Thyroid gland (tissue), 4 donors: Measurements from ENCODE around the gene ADARB2.
"Not testable (repeated sequence)": the region's sequence is repeated elsewhere in the genome, so short reads cannot be mapped to it uniquely, and the experiment has no call there.

Source experiments
- POLR2A ChIP-seq, 2 donors: fragments of 450-650 bp; IDR thresholded peaks; one replicate each; pipeline ENCODE4 v1.6.1; 2017; ENCODE audit warnings: antibody characterized with exemption in 2 of 2, mild to moderate bottlenecking in 2 of 2, moderate library complexity in 1 of 2
- TF ChIP-seq, protein P1 (sequence below), 6 experiments: fragments of 200-600 bp in 3 of 6; fragments of 450-650 bp in 3 of 6; sonication (generic) in 3 of 6; IDR thresholded peaks; one replicate each; pipeline ENCODE4 v1.5.1; 2016 to 2019; ENCODE audit warnings: antibody characterized with exemption in 6 of 6, mild to moderate bottlenecking in 2 of 6, inconsistent platforms in 1 of 6, moderate library complexity in 1 of 6

DNA sequence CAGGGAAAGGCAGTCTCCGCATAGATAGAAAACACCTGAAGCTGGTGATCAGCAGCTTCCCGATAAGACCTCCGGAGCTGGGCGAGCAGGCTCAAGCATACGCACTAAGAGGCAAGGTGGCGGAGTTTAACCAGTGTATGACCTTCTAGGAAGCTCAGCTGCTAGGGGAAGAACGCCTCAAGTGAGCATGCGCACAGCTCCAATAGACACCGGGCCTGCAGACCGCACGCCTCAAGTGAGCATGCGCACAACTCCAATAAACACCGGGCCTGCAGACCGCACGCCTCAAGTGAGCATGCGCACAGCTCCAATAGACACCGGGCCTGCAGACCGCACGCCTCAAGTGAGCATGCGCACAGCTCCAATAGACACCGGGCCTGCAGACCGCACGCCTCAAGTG lies 35.9 kb upstream of the ADARB2 start:
- TF ChIP-seq, protein P1, sequence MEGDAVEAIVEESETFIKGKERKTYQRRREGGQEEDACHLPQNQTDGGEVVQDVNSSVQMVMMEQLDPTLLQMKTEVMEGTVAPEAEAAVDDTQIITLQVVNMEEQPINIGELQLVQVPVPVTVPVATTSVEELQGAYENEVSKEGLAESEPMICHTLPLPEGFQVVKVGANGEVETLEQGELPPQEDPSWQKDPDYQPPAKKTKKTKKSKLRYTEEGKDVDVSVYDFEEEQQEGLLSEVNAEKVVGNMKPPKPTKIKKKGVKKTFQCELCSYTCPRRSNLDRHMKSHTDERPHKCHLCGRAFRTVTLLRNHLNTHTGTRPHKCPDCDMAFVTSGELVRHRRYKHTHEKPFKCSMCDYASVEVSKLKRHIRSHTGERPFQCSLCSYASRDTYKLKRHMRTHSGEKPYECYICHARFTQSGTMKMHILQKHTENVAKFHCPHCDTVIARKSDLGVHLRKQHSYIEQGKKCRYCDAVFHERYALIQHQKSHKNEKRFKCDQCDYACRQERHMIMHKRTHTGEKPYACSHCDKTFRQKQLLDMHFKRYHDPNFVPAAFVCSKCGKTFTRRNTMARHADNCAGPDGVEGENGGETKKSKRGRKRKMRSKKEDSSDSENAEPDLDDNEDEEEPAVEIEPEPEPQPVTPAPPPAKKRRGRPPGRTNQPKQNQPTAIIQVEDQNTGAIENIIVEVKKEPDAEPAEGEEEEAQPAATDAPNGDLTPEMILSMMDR (IDR thresholded peaks at IDR 0.05) = not testable (repeated sequence)
- TF ChIP-seq POLR2A (IDR thresholded peaks at IDR 0.05) = not testable (repeated sequence)
